ENCODE measurements around the gene FAM222B.
"Not testable (repeated sequence)": the region's sequence is repeated elsewhere in the genome, so short reads cannot be mapped to it uniquely, and the experiment has no call there.

Gene FAM222B, protein sequence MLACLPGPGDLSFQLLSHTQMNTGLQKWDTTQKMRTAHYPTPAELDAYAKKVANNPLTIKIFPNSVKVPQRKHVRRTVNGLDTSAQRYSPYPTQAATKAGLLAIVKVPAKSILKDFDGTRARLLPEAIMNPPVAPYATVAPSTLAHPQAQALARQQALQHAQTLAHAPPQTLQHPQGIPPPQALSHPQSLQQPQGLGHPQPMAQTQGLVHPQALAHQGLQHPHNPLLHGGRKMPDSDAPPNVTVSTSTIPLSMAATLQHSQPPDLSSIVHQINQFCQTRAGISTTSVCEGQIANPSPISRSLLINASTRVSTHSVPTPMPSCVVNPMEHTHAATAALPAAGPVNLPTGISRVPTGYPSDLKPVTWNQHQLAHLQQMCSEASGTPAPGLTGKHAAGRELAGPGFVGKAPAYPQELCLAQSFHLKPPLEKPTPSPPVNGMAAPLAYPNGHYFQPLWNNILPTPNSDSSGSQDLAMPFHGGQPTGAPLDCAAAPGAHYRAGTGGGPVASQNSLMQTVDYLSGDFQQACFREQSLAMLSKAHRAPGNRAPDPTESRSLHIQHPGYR

DNA sequence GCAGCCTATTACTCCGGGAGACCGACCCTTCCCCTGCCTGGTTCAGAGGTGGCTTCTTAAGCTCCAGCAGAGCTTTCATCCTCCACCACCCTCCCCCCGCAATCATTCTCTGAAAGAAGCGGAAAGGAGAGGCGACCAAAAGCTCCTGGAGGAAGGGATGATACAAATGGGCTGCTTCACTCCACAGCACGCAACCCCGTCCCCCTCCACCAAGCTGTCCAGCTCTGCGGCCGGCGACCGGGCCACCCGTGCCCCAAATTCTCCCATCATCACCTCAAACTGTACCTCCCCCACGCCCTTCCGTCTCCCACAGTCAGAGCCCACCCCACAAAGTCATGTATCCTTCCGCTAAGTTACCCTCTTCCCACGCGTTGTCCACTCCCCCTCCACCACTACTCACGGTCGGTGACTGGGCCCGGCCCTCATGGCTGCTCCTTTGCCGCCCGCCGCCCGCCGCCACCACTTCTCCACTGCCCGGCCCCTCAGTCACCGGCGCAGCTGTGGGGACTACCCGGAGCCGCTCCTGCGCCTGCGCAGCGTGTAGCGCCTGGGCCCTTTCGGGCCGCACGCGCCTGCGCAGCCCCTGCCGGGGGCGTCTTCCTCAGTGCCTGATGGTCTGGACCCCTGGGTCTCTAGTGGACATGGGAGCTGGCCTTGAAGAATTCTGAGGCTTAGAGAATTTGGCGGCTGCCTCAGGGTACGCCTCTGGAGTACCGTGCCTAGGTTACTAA, at the start of gene FAM222B:
FAM222B (minus strand) TSS at position 509 of the 731 bp plus-strand sequence. CDS start 76,123 bp downstream, outside the sequence.
- peak; percentile 91 for DNase-seq

- no peak for DNase-seq
Measured at GRCh38 chr17:28892024-28892423, 49.4 kb upstream of the FAM222B start.

- no peak for DNase-seq
Measured at GRCh38 chr17:28891201-28891600, 48.6 kb upstream of the FAM222B start.

DNA sequence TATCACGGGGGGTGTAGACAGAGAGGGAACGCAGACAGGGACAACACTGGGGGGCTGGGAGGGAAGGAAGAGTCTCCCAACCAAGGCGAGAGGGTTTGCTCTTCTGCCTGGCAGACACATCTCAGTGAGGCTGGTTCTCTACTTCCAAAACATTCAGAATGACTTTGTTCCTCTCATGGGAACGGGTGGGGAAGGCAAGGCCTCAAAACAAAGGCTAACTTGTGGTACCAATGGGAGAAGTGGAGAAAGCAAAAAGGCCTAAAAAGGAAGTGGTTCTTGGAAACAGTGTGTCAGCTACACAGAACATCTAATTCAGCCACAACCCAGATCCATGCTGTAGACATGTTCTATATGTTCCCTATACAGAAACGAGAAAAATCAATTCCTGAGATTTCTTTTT, 47.4 kb upstream of the FAM222B start:
- DNase-seq, result no peak

GRCh38 chr17:28888832-28889231, 46.2 kb upstream of the FAM222B start:
- DNase-seq, result no peak

DNA sequence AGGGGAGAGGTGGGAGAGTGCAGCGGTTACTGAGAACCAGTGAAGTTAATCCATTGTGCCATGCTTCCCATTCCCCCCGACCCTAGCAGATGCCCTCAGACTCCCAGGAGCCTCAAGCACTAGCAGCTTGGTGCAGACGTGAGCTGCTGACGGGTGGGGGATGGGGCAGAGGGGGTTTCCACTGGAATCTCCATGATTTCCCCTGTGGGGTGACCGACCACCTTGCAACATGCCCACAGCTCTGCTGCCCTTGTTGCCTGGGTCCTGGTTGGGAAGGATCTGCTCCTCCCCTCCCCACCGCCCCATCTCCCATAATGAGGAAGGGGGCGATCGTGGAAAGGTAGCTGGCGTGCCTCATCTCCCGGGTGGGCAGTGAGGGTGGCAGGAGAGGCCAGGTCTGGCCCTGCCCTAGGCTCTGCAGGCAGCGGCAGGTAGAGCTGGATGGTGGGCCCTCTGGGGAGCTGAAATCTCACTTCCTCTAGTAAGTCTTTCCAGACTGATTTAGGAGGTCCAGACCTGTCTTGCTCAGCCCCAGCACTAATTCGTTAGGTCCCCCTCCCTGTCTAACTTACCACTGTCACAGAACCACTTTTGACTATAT, 45.4 kb upstream of the FAM222B start:
- no peak for DNase-seq

DNA sequence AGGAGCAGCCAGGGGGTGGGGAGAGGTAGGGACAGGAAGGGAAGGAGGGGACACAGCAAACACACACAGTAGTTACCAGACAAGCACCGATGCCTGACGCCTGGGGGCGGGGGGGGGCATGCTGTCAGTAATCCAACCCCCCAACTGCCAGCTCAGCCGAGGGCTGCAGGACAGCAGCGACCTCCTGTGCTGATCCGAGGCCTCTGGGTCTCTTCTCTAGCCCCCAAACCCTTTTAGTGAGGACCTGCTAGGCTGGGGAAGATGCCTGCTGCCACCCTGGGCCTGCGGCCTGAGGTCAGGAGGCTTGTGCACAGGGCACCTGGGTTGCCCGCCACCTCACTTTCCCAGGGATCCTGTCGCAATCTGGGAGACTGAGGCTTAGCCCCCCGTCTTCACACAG, 43.4 kb upstream of the FAM222B start:
- DNase-seq, result no peak

DNA sequence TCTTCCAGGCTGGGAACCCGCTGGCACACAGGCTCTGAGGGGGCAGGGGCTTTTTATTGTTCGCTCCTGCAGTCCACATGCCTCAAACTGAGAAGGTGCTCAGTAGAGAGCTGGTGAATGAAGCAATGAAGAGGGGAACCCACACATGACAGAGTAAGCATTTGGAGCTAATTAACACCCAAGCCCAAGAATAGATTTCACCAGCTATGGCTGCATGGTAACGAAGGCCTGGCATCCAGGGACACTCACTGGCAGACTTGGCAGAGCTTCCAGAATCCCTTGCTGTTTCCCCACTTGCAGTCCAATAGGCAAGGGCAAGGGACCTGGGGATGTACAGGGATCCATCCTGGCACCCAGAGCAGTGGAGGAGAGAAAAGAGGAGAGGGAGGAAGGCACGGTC, 42.8 kb upstream of the FAM222B start:
- no peak for DNase-seq

DNA sequence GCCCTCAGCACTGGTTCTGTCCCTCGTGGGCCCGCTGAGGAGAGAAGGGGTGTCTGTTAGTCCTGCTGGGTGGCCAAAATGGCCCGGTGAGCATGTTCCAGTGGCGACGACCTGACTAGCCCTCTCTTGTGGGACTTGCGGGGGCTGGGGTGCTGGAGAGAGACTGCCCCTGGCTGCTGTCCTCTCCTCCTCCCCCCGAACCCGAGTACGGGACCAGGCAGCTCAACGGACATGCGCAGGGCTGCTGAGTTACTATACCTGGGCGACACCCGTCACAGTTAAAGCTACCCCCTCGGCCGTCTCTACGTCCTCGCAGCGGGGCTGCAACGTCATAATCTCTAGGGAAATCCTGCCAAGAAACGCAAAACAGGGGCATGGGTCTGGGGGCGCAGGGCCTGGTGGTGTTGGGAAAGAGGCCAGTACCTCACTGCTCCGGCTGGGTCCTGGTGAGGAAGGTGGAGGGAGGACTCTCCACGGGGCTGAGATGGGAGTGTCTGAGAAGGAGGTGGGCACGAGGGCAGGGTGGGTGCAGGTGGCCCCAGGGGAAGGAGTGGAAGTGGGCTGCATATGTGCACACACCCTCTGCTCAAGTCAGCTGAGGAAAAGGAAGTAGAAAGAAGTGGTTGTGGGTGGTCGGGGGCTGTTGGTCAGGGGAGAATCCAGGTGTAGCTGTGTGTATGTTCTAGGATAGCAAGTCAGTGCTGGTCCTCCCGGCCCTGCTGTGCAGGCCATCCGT, 41.5 kb upstream of the FAM222B start:
- DNase-seq, result no peak

DNA sequence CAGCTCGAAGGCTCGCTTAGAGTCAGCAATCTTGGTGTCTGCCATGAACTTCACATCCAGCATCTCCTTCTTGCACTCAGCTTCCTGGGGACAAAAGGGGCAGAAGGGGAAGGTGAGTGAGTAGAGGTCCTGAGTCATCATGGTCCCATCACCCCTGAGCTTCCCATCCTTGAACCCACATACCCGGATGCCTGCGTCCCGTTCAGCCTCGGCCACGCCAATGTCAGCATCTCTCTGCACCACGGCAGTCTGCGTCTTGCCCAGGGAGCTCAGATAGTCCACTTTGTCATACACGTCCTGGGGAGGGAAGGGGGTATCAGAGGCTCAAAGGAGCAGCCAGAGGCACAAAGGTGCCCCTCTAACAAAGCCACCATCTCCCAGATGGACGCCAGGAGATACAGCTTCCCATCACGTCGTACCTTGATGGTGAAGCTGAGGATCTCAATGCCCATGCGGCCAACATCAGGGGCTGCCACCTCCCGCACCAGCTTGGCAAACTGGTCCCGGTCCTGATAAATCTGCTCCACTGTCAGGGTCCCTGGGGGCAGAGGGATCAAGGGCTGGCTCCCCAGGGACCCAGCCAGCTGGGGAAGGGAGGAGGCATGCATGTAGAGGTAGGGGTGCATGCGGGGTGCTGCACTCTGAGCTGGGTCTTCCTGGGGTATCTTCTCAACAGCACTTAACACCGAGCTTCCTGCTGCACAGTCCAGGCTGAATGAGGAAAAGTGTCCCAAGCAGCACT, 39.7 kb upstream of the FAM222B start:
- no peak for DNase-seq

DNA sequence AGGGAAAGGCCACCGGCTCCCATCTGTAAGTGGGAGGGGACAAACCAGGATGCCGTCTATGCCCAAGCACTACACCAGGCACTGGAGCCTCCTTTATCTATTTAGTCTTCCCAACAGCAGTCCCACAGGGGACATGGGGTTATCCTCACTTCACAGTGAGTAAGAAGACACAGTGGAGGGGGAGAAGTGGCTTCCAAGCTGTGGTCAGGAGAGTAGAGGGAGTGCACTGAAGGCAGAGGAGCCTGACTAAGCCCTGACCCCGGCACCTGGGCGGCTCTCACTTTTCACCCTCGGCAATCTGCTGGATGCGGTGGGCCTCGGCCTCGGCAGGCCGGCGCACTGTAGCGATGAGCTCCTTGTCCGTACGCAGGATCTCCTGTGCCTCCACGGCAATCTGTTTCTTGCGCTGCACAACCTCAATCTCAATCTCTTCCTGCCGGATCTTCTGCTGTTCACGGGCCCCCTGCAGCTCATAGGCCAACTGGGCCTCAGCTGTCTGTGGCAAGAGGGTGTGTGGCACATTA, 39.0 kb upstream of the FAM222B start:
- DNase-seq, result no peak

GRCh38 chr17:28880572-28880945, 38.0 kb upstream of the FAM222B start:
- DNase-seq, result no peak

DNA sequence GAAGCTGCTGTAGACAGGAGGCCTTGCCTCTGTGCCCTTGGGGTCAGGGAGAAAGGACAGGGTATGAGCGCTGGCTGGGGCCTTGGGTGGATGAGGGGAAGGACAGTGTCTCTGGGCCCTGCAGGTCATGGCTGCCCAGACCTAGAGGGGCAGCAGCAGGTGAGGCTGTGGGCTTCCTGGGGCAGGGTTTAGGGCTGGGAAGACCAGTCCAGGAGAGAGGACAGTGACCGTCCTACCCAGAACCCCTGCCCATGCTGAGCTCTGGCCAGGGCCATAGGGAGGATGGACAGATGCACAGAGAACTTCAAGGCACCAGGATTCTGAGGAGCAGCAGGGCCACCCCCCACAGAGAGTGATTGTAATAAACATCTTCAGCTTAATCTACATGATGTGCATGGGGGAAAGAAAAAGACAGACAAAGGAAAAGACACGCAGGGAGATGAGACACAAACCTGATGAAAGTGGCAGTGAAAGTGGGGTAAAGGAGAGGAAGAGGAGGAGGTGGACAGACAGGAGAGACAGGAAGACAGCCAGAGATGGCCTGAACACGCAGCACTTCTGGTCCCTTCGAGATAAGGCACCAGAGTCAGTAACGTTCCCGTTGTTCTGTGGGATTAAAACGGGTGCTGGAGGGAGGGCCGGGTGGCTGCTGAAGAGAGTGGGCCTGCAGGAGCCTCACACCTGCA, 37.4 kb upstream of the FAM222B start:
- DNase-seq, result no peak

DNA sequence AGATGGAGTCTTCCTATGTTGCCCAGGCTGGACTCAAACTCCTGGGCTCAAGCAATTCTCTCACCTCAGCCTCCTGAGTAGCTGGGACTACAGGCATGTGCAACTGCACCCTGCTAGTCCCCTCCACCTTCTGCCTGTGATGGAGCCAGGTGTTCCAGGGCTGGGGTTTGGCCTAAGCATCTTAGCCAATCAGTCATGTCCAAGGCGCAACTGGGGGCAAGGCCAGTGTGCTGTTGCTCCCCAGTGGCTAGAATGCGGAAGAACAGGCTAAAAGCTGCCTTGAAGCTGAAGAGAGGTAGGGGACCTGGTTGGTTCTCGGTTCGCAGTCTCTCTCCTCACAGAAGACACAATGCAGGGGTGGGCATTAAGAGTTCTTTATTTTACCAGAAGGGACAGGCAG, 36.4 kb upstream of the FAM222B start:
- DNase-seq, result no peak

GRCh38 chr17:28878158-28878910, 35.7 kb upstream of the FAM222B start:
- no peak for DNase-seq

- DNase-seq, result not testable (repeated sequence)
Measured at GRCh38 chr17:28877150-28877711, 34.6 kb upstream of the FAM222B start.

- no peak for DNase-seq
Measured at GRCh38 chr17:28875848-28876550, 33.4 kb upstream of the FAM222B start.

- no peak for DNase-seq
Measured at GRCh38 chr17:28874750-28875149, 32.2 kb upstream of the FAM222B start.

GRCh38 chr17:28873839-28874238, 31.2 kb upstream of the FAM222B start:
- no peak for DNase-seq
